ENCODE data around the gene MKLN1.

MKLN1 gene

GRCh38 chr7:131325179-131325840, 2.4 kb upstream of the MKLN1 start:
- ChIA-PET POLR2A (no interaction called here), CTCF (interaction anchor here (0.9 to 2.4 kb wide), 8 partner anchors 11 to 343 kb away, joined by 3 to 8 read pairs (median 3); no protein-coding TSS in a partner anchor)
- no peak for TF ChIP-seq CTCF (IDR thresholded peaks at IDR 0.05; ENCODE audit: control extremely low read depth, extremely low read depth, low read depth, missing control alignments)
- no peak for DNase-seq (ENCODE audit: extremely low spot score)

- no peak for DNase-seq (ENCODE audit: extremely low spot score)
- CTCF ChIA-PET = interaction anchor here (1.1 to 1.4 kb wide), 3 partner anchors 18 to 344 kb away, joined by 3 to 5 read pairs (median 3); no protein-coding TSS in a partner anchor
- POLR2A ChIA-PET = interaction anchor here (1.4 kb wide), 1 partner anchor 217 kb away, joined by 7 read pairs; no protein-coding TSS in a partner anchor
- TF ChIP-seq CTCF (IDR thresholded peaks at IDR 0.05; ENCODE audit: control extremely low read depth, extremely low read depth, low read depth, missing control alignments) = no peak
Measured at GRCh38 chr7:131326576-131326975, 1.1 kb upstream of the MKLN1 start.

- ChIA-PET CTCF (interaction anchor here (1.4 to 1.6 kb wide), 3 partner anchors 11 to 187 kb away, joined by 3 to 4 read pairs (median 3); no protein-coding TSS in a partner anchor), POLR2A (interaction anchor here (1.4 kb wide), 1 partner anchor 217 kb away, joined by 7 read pairs; no protein-coding TSS in a partner anchor)
- TF ChIP-seq CTCF (IDR thresholded peaks at IDR 0.05; ENCODE audit: control extremely low read depth, extremely low read depth, low read depth, missing control alignments) = no peak
- DNase-seq (ENCODE audit: extremely low spot score) = peak; percentile 34
Measured at GRCh38 chr7:131327049-131327625, 539 bp upstream of the MKLN1 start.

GRCh38 chr7:131328377-131329175, 900 bp downstream of the MKLN1 start:
- TF ChIP-seq CTCF (IDR thresholded peaks at IDR 0.05; ENCODE audit: control extremely low read depth, extremely low read depth, low read depth, missing control alignments) = no peak
- no peak for DNase-seq (ENCODE audit: extremely low spot score)
- CTCF ChIA-PET = interaction anchor here (1.0 to 1.6 kb wide), 5 partner anchors 9 to 206 kb away, joined by 3 to 4 read pairs (median 3); no protein-coding TSS in a partner anchor
- POLR2A ChIA-PET = interaction anchor here (0.6 kb wide), 1 partner anchor 222 kb away, joined by 3 read pairs; no protein-coding TSS in a partner anchor

- no peak for DNase-seq (ENCODE audit: extremely low spot score)
- TF ChIP-seq CTCF (IDR thresholded peaks at IDR 0.05; ENCODE audit: control extremely low read depth, extremely low read depth, low read depth, missing control alignments) = no peak
- POLR2A ChIA-PET = no interaction called here
- CTCF ChIA-PET = interaction anchor here (1.0 kb wide), 1 partner anchor 9 kb away, joined by 3 read pairs; no protein-coding TSS in a partner anchor
Measured at GRCh38 chr7:131329176-131329570, 1.5 kb downstream of the MKLN1 start.

GRCh38 chr7:131330299-131330698, 2.6 kb downstream of the MKLN1 start:
- no peak for DNase-seq (ENCODE audit: extremely low spot score)
- ChIA-PET POLR2A (no interaction called here), CTCF (no interaction called here)
- TF ChIP-seq CTCF (IDR thresholded peaks at IDR 0.05; ENCODE audit: control extremely low read depth, extremely low read depth, low read depth, missing control alignments) = no peak

Measured in GM10248 (cell line).